ENCODE data around the gene AKR1B15.

DNA sequence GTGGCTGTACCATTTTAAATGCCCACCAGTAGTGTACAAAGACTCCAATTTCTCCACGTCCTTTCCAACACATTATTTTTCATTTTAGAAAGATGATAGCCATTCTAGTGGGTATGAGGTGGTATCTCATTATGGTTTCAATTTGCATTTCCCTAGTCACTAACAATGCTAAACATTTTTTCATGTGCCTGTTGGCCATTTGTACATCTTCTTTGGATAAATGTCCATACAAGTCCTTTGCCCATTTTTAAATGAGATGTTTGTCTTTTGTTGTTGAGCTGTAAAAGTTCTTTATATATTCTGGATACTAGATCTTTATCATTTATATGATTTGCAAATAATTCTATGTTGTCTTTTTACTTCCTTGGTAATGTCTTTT is 78.9 kb downstream of the AKR1B15 start:
- TF ChIP-seq POLR2AphosphoS5 (IDR thresholded peaks at IDR 0.05; ENCODE audit: low read depth, low read length) (no peak), TAF1 (IDR thresholded peaks at IDR 0.05; ENCODE audit: borderline replicate concordance, low read depth, low read length) (no peak), POLR2A (IDR thresholded peaks at IDR 0.05; ENCODE audit: low read depth, low read length) (no peak)

Measured in GM12892 (cell line).